Endothelial cell of umbilical vein (primary cell): Measurements from ENCODE around the gene TMEM109. TPM values are rescaled to one million over a fixed set of nuclear protein-coding genes. Genes with fewer than 3 reads are reported as not detected.

Experiments
- BruUV-seq: library from RNA; stranded (reverse); fragments of 400-500 nt; replicated peaks from 2 replicates; lab custom pipeline; 2021; lab: Mats Ljungman, UMichigan
- CTCF ChIA-PET: fragments of 300-600, 350-600 bp; sonication (Branson Sonifier 250); formaldehyde crosslinking; loops from one replicate; lab custom pipeline; 2021; ENCODE audit warnings: antibody characterized with exemption, inconsistent platforms; lab: Charles Lee
- POLR2A ChIA-PET: fragments of 300-600, 350-600 bp; sonication (Branson Sonifier 250); formaldehyde crosslinking; loops from one replicate; lab custom pipeline; 2021; ENCODE audit warnings: antibody characterized with exemption, inconsistent platforms; lab: Charles Lee
- DNase-seq: peaks from one replicate; pipeline ENCODE4 v3.0.0-alpha.2; 2011; ENCODE audit warnings: low read depth, low spot score
- FAIRE-seq: peaks from 2 replicates; lab custom pipeline; 2011; peaks lifted over from hg19 to GRCh38; lab: Jason Lieb, UNC
- H2AFZ ChIP-seq: 2 replicates; pipeline ENCODE4 v1.6.0; 2012; ENCODE audit warnings: low read depth, low read length, control low read depth, inconsistent platforms
- H3K27ac ChIP-seq: 2 replicates; pipeline ENCODE4 v1.5.1; 2011; ENCODE audit warnings: low read depth, mild to moderate bottlenecking, control low read depth, low read length, moderate library complexity; ENCODE audit not compliant: insufficient read depth
- H3K27me3 ChIP-seq, 2 experiments: 2 replicates each; pipeline versions ENCODE4 v1.6.0 to v1.6.1; 2011; ENCODE audit warnings: low read length in 2 of 2, mixed read lengths in 1 of 2; ENCODE audit not compliant: control insufficient read depth in 2 of 2, insufficient read depth in 2 of 2
- H3K36me3 ChIP-seq, 2 experiments: 2 replicates in 1 of 2; 3 replicates in 1 of 2; pipeline ENCODE4 v1.5.1; 2011; ENCODE audit warnings: low read length in 2 of 2, mild to moderate bottlenecking in 1 of 2, moderate library complexity in 1 of 2; ENCODE audit not compliant: control insufficient read depth in 2 of 2, insufficient read depth in 2 of 2; ENCODE audit errors: extremely low read depth in 1 of 2
- H3K4me1 ChIP-seq: 3 replicates; pipeline ENCODE4 v1.5.1; 2011; ENCODE audit warnings: mild to moderate bottlenecking, low read length; ENCODE audit not compliant: control insufficient read depth, insufficient read depth; ENCODE audit errors: extremely low read depth
- H3K4me2 ChIP-seq: 2 replicates; pipeline ENCODE4 v1.6.1; 2011; ENCODE audit warnings: low read length, control low read depth, mixed read lengths; ENCODE audit not compliant: insufficient read depth
- H3K4me3 ChIP-seq, 3 experiments: fragments of 200-600 bp in 1 of 3; sonication (generic), shearing (Covaris generic) in 1 of 3; replicated peaks in 1 of 3; 2 replicates each; pipeline ENCODE4 v1.5.1; 2011 to 2016; ENCODE audit warnings: control low read depth in 3 of 3, low read length in 3 of 3, mild to moderate bottlenecking in 2 of 3, inconsistent platforms in 1 of 3, low read depth in 1 of 3, moderate library complexity in 1 of 3; ENCODE audit not compliant: insufficient read depth in 1 of 3
- H3K79me2 ChIP-seq: 2 replicates; pipeline ENCODE4 v1.6.0; 2012; ENCODE audit warnings: low read length, inconsistent platforms; ENCODE audit not compliant: control insufficient read depth, insufficient read depth
- H3K9ac ChIP-seq: replicated peaks from 2 replicates; pipeline ENCODE3; 2011; ENCODE audit warnings: low read length, control low read depth; ENCODE audit not compliant: insufficient read depth; ENCODE audit errors: extremely low read depth
- H3K9me1 ChIP-seq: replicated peaks from 3 replicates; pipeline ENCODE4 v1.6.0; 2011; ENCODE audit warnings: mild to moderate bottlenecking, low read length; ENCODE audit not compliant: control insufficient read depth, insufficient read depth; ENCODE audit errors: extremely low read depth
- H3K9me3 ChIP-seq: replicated peaks from 2 replicates; pipeline ENCODE4 v1.5.1; 2012; ENCODE audit warnings: low read length, inconsistent platforms; ENCODE audit not compliant: control insufficient read depth, insufficient read depth
- H4K20me1 ChIP-seq: replicated peaks from 2 replicates; pipeline ENCODE3; 2011; ENCODE audit warnings: mild to moderate bottlenecking, low read length; ENCODE audit not compliant: control insufficient read depth, insufficient read depth; ENCODE audit errors: extremely low read depth
- CTCF ChIP-seq, 2 donors: IDR thresholded peaks; 1 replicate in 1 of 2; 2 replicates in 1 of 2; pipeline ENCODE4 v1.5.1; 2011; ENCODE audit warnings: low read length in 2 of 2, mild to moderate bottlenecking in 2 of 2, moderate library complexity in 2 of 2, control low read depth in 1 of 2, inconsistent platforms in 1 of 2, low read depth in 1 of 2; ENCODE audit not compliant: insufficient read depth in 1 of 2; ENCODE audit errors: extremely low read depth in 1 of 2
- EZH2 ChIP-seq: IDR thresholded peaks from 2 replicates; pipeline ENCODE4 v1.6.1; 2012; ENCODE audit warnings: borderline replicate concordance, low read depth, mild to moderate bottlenecking, moderate library complexity, low read length, inconsistent platforms; ENCODE audit not compliant: severe bottlenecking
- FOS ChIP-seq: IDR thresholded peaks from 2 replicates; pipeline ENCODE4 v1.6.1; 2011; ENCODE audit warnings: mild to moderate bottlenecking, low read length, moderate library complexity, borderline replicate concordance; ENCODE audit not compliant: insufficient read depth
- GATA2 ChIP-seq: IDR thresholded peaks from 2 replicates; pipeline ENCODE4 v1.7.0; 2011; ENCODE audit warnings: low read depth, mild to moderate bottlenecking, moderate library complexity, mixed read lengths, low read length; ENCODE audit not compliant: insufficient read length, insufficient read depth
- JUN ChIP-seq: IDR thresholded peaks from 2 replicates; pipeline ENCODE4 v1.6.1; 2011; ENCODE audit warnings: borderline replicate concordance, low read depth; ENCODE audit not compliant: insufficient read length, insufficient read depth
- MAX ChIP-seq: IDR thresholded peaks from 2 replicates; pipeline ENCODE4 v1.6.1; 2011; ENCODE audit not compliant: insufficient read depth, insufficient read length
- MYC ChIP-seq: IDR thresholded peaks from one replicate; pipeline ENCODE4 v1.6.1; 2011; ENCODE audit warnings: mild to moderate bottlenecking, low read depth, low read length
- POLR2A ChIP-seq: IDR thresholded peaks from 2 replicates; pipeline ENCODE4 v1.6.1; 2012; ENCODE audit warnings: low read depth, mild to moderate bottlenecking, control low read depth, low read length
- POLR2AphosphoS5 ChIP-seq: IDR thresholded peaks from 2 replicates; pipeline ENCODE4 v1.6.1; 2012; ENCODE audit warnings: low read depth, mild to moderate bottlenecking, control low read depth, low read length, moderate library complexity; ENCODE audit not compliant: insufficient read depth
- dilution Hi-C: fragments of 300-500 bp; cut with MboI; formaldehyde crosslinking; loops from one replicate; pipeline ENCODE4 v1.15.0; 2019; ENCODE audit warnings: low sequenced_read_pairs; ENCODE audit not compliant: extremely low pct_ligation_motif_present
- intact Hi-C: fragments of 100-400 bp; cut with micrococcal nuclease; formaldehyde crosslinking; loops from one replicate; pipeline ENCODE4 v1.10.0; 2022
- polyA plus RNA-seq, 4 experiments: library from polyadenylated mRNA; depleted of rRNA in 3 of 4; stranded (reverse) in 3 of 4; unstranded in 1 of 4; fragments of >200 nt; gene quantifications; 2 replicates each; pipeline versions ENCODE4 v1.2.1 to v1.2.3, GENCODE V29; 2011 to 2012; ENCODE audit warnings: missing spikeins in 1 of 4
- total RNA-seq: library from RNA; stranded (reverse); gene quantifications from 2 replicates; pipeline ENCODE4 v1.2.3, GENCODE V29; 2021

TMEM109 gene
- total and polyA plus RNA-seq, 2 donors (not counting 3 experiments of a cell fraction or from before 2014, with no cell fraction given) = 143 to 192 TPM

GRCh38 chr11:60879971-60880588, 33.9 kb upstream of the TMEM109 start:
- TF ChIP-seq POLR2A = no peak
- no peak for TF ChIP-seq MYC
- TF ChIP-seq GATA2 = no peak
- no peak for TF ChIP-seq EZH2
- TF ChIP-seq MAX = no peak
- no peak for TF ChIP-seq CTCF (IDR thresholded peaks at IDR 0.05; ENCODE audit: extremely low read depth in 1 of 2, insufficient read depth in 1 of 2, low read depth in 1 of 2, low read length in 2 of 2)
- no peak for TF ChIP-seq JUN
- no peak for TF ChIP-seq FOS
- no peak for TF ChIP-seq POLR2AphosphoS5
- dilution Hi-C loops (no loop called here), intact Hi-C loops (no loop called here)
- Histone ChIP-seq H2AFZ (no peak overlapping the region), H3K9me1 (no peaks in the 10 kb centered on the region), H3K27ac (no peak overlapping the region), H3K9me3 (no peaks in the 10 kb centered on the region), H3K4me2 (no peak overlapping the region), H3K9ac (no peak overlapping the region), H4K20me1 (no peaks in the 10 kb centered on the region), H3K27me3 (no peaks in the 10 kb centered on the region), H3K79me2 (no peaks in the 10 kb centered on the region), H3K36me3 (no peaks in the 10 kb centered on the region), H3K4me3 (no peak overlapping the region), H3K4me1 (no peaks in the 10 kb centered on the region)
- BruUV-seq = no TSS peak
- DNase-seq (no peak), FAIRE-seq (no peak)
- POLR2A ChIA-PET = no interaction called here
- CTCF ChIA-PET = interaction anchor here (1.6 to 3.2 kb wide), 2 partner anchors 19 to 49 kb away, joined by 7 to 18 read pairs; no protein-coding TSS in a partner anchor
